PC-9 (cell line): ENCODE measurements around the gene LRCH3.

Experiments used
- EZH2 ChIP-seq: fragments of 200-600 bp; sonication (generic); IDR thresholded peaks from 2 replicates; pipeline ENCODE4 v1.8.0; 2017; ENCODE audit warnings: antibody characterized with exemption, low read depth
- TF ChIP-seq, protein P1 (sequence below): fragments of 200-600 bp; sonication (generic); conservative IDR thresholded peaks from 2 replicates; pipeline ENCODE4 v1.6.1; 2017; ENCODE audit warnings: mixed run types, antibody characterized with exemption, mild to moderate bottlenecking, moderate library complexity

DNA sequence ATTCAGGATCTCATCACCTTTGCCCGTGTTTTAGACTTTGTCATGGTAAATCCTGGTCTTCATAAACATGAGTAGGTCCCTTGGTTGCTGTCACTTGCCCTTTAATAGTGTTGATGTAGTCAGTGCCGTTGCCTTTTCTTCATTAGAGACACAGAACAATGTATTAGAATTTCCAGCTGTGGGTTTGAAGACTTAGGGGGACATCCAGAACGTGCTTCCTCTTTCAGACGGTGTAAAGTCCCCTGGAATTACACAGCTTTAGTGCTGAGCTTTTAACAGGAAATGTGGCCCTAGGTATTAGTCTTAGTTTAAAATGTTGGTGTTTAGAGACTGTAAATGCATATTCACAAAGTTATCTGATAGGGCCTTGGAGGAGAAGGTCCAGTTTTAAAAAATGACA is 8.8 kb upstream of the LRCH3 start:
- TF ChIP-seq, protein P1, sequence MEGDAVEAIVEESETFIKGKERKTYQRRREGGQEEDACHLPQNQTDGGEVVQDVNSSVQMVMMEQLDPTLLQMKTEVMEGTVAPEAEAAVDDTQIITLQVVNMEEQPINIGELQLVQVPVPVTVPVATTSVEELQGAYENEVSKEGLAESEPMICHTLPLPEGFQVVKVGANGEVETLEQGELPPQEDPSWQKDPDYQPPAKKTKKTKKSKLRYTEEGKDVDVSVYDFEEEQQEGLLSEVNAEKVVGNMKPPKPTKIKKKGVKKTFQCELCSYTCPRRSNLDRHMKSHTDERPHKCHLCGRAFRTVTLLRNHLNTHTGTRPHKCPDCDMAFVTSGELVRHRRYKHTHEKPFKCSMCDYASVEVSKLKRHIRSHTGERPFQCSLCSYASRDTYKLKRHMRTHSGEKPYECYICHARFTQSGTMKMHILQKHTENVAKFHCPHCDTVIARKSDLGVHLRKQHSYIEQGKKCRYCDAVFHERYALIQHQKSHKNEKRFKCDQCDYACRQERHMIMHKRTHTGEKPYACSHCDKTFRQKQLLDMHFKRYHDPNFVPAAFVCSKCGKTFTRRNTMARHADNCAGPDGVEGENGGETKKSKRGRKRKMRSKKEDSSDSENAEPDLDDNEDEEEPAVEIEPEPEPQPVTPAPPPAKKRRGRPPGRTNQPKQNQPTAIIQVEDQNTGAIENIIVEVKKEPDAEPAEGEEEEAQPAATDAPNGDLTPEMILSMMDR, result no peak
- no peak for TF ChIP-seq EZH2
